HCT116 (cell line): ENCODE results near the gene S1PR4. TPM values are rescaled to one million over a fixed set of nuclear protein-coding genes. Genes with fewer than 3 reads are reported as not detected.

Experiments
- ATAC-seq: fragments of 200-7000 bp; cut with Tn5 transposase; 2 replicates; pipeline ENCODE4 v1.9.1; 2020; ENCODE audit warnings: mild to moderate bottlenecking, moderate library complexity
- BruUV-seq: library from RNA; stranded (reverse); fragments of 400-500 nt; replicated peaks from 2 replicates; lab custom pipeline; 2021; lab: Mats Ljungman, UMichigan
- CTCF ChIA-PET: fragments of 300-600 bp; sonication (Branson Sonifier 250); formaldehyde crosslinking; loops from one replicate; lab custom pipeline; 2021; ENCODE audit warnings: antibody characterized with exemption; lab: Charles Lee
- POLR2A ChIA-PET: fragments of 300-600, 350-600 bp; sonication (Branson Sonifier 250); formaldehyde crosslinking; loops from one replicate; lab custom pipeline; 2021; ENCODE audit warnings: antibody characterized with exemption; lab: Charles Lee
- RAD21 ChIA-PET, 2 experiments: fragments of 300-600 bp; sonication (Branson Sonifier 250); formaldehyde crosslinking; loops; one replicate each; lab custom pipeline; 2023; ENCODE audit warnings: low total read pairs in 2 of 2; ENCODE audit not compliant: uncharacterized antibody in 2 of 2, unreplicated experiment in 2 of 2, low non-redundant PET in 1 of 2; lab: Charles Lee
- DNase-seq: peaks from one replicate; pipeline ENCODE4 v3.0.0-alpha.2; 2010; ENCODE audit warnings: low read depth, low spot score
- H2AFZ ChIP-seq: fragments of 200-600 bp; shearing (Covaris generic), sonication (generic); 2 replicates; pipeline ENCODE4 v1.6.1; 2017; ENCODE audit warnings: low read depth, mixed run types, mixed read lengths, antibody characterized with exemption, low read length; ENCODE audit not compliant: poor library complexity, severe bottlenecking
- H3K27ac ChIP-seq: 2 replicates; pipeline ENCODE4 v1.5.1; 2012; ENCODE audit warnings: low read depth, low read length
- H3K27me3 ChIP-seq: fragments of 200-600 bp; sonication (generic); 2 replicates; pipeline ENCODE4 v1.6.1; 2016; ENCODE audit warnings: mixed run types, low read length, mixed read lengths; ENCODE audit not compliant: insufficient read depth
- H3K36me3 ChIP-seq, 2 experiments: fragments of 200-500 bp in 1 of 2; fragments of 200-600 bp in 1 of 2; sonication (Bioruptor generic) in 1 of 2; sonication (generic) in 1 of 2; 2 replicates each; pipeline versions ENCODE4 v1.5.1 to v1.6.1; 2014 to 2016; ENCODE audit warnings: low read length in 2 of 2, inconsistent platforms in 1 of 2, mixed read lengths in 1 of 2, mixed run types in 1 of 2; ENCODE audit not compliant: insufficient read depth in 2 of 2, control insufficient read depth in 1 of 2
- H3K4me1 ChIP-seq, 2 experiments: fragments of 200-600 bp in 1 of 2; sonication (generic) in 1 of 2; 2 replicates each; pipeline versions ENCODE4 v1.5.1 to v1.6.1; 2012 to 2017; ENCODE audit warnings: low read length in 2 of 2, inconsistent platforms in 1 of 2, mild to moderate bottlenecking in 1 of 2, mixed read lengths in 1 of 2, mixed run types in 1 of 2, moderate library complexity in 1 of 2; ENCODE audit not compliant: insufficient read depth in 2 of 2, control insufficient read depth in 1 of 2
- H3K4me2 ChIP-seq: fragments of 200-600 bp; sonication (generic); 2 replicates; pipeline ENCODE4 v1.6.1; 2017; ENCODE audit warnings: mixed run types, low read length, mixed read lengths
- H3K4me3 ChIP-seq, 2 experiments: fragments of 200-600 bp in 1 of 2; sonication (generic) in 1 of 2; replicated peaks in 1 of 2; 2 replicates each; pipeline ENCODE4 v1.5.1; 2011 to 2016; ENCODE audit warnings: low read length in 2 of 2, control low read depth in 1 of 2, low read depth in 1 of 2, mild to moderate bottlenecking in 1 of 2, mixed read lengths in 1 of 2, mixed run types in 1 of 2
- H3K79me2 ChIP-seq: fragments of 200-600 bp; sonication (generic); 2 replicates; pipeline ENCODE4 v1.6.1; 2017; ENCODE audit warnings: mild to moderate bottlenecking, mixed run types, low read length, moderate library complexity, mixed read lengths; ENCODE audit not compliant: insufficient read depth
- H3K9ac ChIP-seq: fragments of 200-600 bp; sonication (generic); 2 replicates; pipeline ENCODE4 v1.6.1; 2016; ENCODE audit warnings: low read length, mixed read lengths
- H3K9me2 ChIP-seq: fragments of 200-600 bp; sonication (generic), shearing (Covaris generic); 2 replicates; pipeline ENCODE4 v1.6.1; 2017; ENCODE audit warnings: mixed run types, mild to moderate bottlenecking, moderate library complexity; ENCODE audit not compliant: insufficient read depth
- H3K9me3 ChIP-seq, 2 experiments: fragments of 200-500 bp in 1 of 2; fragments of 200-600 bp in 1 of 2; sonication (Bioruptor generic) in 1 of 2; sonication (generic) in 1 of 2; 2 replicates each; pipeline ENCODE4 v1.6.1; 2014 to 2017; ENCODE audit warnings: low read length in 2 of 2, mixed read lengths in 2 of 2, inconsistent platforms in 1 of 2, low read depth in 1 of 2, mild to moderate bottlenecking in 1 of 2, mixed run types in 1 of 2, moderate library complexity in 1 of 2; ENCODE audit not compliant: control insufficient read depth in 1 of 2, insufficient read depth in 1 of 2
- H4K20me1 ChIP-seq: fragments of 200-600 bp; sonication (generic), shearing (Covaris generic); 2 replicates; pipeline ENCODE4 v1.6.1; 2017; ENCODE audit warnings: mixed run types, mild to moderate bottlenecking, moderate library complexity; ENCODE audit not compliant: insufficient read depth
- EZH2phosphoT487 ChIP-seq: fragments of 200-600 bp; IDR thresholded peaks from 2 replicates; pipeline ENCODE4 v1.6.1; 2018; ENCODE audit warnings: antibody characterized with exemption, borderline replicate concordance
- FOSL1 ChIP-seq: IDR thresholded peaks from 2 replicates; pipeline ENCODE4 v1.6.1; 2012; ENCODE audit warnings: low read depth
- REST ChIP-seq: IDR thresholded peaks from 2 replicates; pipeline ENCODE4 v1.6.1; 2012; ENCODE audit warnings: low read depth
- SIN3A ChIP-seq: IDR thresholded peaks from 2 replicates; pipeline ENCODE4 v1.6.1; 2012; ENCODE audit warnings: low read depth
- SP1 ChIP-seq: IDR thresholded peaks from 2 replicates; pipeline ENCODE4 v1.6.1; 2012; ENCODE audit warnings: low read depth
- SRF ChIP-seq: IDR thresholded peaks from 2 replicates; pipeline ENCODE4 v1.6.1; 2012; ENCODE audit warnings: low read depth
- intact Hi-C: fragments of 100-400 bp; cut with micrococcal nuclease; formaldehyde crosslinking; loops from 2 replicates; pipeline ENCODE4 v1.10.0; 2022
- total RNA-seq: library from RNA; stranded (reverse); gene quantifications from one replicate; pipeline ENCODE4 v1.2.1, GENCODE V29; 2021; ENCODE audit not compliant: unreplicated experiment
- TF ChIP-seq, protein P1 (sequence below), 3 experiments: fragments of 200-600 bp in 1 of 3; sonication (generic) in 1 of 3; IDR thresholded peaks in 2 of 3; conservative IDR thresholded peaks in 1 of 3; 2 replicates each; pipeline ENCODE4 v1.5.1; 2012 to 2017; ENCODE audit warnings: low read depth in 2 of 3, low read length in 2 of 3, antibody characterized with exemption in 1 of 3, borderline replicate concordance in 1 of 3, control low read depth in 1 of 3, mild to moderate bottlenecking in 1 of 3, mixed read lengths in 1 of 3, mixed run types in 1 of 3, moderate library complexity in 1 of 3; ENCODE audit not compliant: insufficient read depth in 1 of 3

S1PR4 gene
- total RNA-seq, 1 experiment from 2014 or later: 0.71 TPM

- ChIA-PET POLR2A (no interaction called here), RAD21 (no interaction called here), CTCF (no interaction called here)
- no TSS peak for BruUV-seq
- no peaks in the 10 kb centered on the region for H3K27me3 ChIP-seq
- H3K27ac ChIP-seq: no peak overlapping the region
- intact Hi-C loops: no loop called here
- peaks cover 64% of the 10 kb centered on the region for H3K79me2 ChIP-seq
- H3K4me2 ChIP-seq: no peak overlapping the region
- no peaks in the 10 kb centered on the region for H3K9me2 ChIP-seq
- peaks cover 0 to 2% of the 10 kb centered on the region in 2 experiments; a peak in 1 of 4 replicates for H3K4me1 ChIP-seq
- H4K20me1 ChIP-seq: peaks cover 7% of the 10 kb centered on the region; the same call in 1 of the 2 replicates
- no peak overlapping the region for H2AFZ ChIP-seq
- ATAC-seq: no peak
- TF ChIP-seq EZH2phosphoT487 (no peak), SRF (no peak), FOSL1 (no peak), SIN3A (no peak), REST (no peak), SP1 (no peak)
- TF ChIP-seq, protein P1, sequence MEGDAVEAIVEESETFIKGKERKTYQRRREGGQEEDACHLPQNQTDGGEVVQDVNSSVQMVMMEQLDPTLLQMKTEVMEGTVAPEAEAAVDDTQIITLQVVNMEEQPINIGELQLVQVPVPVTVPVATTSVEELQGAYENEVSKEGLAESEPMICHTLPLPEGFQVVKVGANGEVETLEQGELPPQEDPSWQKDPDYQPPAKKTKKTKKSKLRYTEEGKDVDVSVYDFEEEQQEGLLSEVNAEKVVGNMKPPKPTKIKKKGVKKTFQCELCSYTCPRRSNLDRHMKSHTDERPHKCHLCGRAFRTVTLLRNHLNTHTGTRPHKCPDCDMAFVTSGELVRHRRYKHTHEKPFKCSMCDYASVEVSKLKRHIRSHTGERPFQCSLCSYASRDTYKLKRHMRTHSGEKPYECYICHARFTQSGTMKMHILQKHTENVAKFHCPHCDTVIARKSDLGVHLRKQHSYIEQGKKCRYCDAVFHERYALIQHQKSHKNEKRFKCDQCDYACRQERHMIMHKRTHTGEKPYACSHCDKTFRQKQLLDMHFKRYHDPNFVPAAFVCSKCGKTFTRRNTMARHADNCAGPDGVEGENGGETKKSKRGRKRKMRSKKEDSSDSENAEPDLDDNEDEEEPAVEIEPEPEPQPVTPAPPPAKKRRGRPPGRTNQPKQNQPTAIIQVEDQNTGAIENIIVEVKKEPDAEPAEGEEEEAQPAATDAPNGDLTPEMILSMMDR (IDR thresholded peaks at IDR 0.05 in 2 of 3, conservative IDR thresholded peaks at IDR 0.05 in 1 of 3; ENCODE audit: borderline replicate concordance in 1 of 3, insufficient read depth in 1 of 3, low read depth in 2 of 3, low read length in 2 of 3): no peak
- no peak overlapping the region for H3K9ac ChIP-seq
- no peaks in the 10 kb centered on the region for H3K9me3 ChIP-seq
- DNase-seq: no peak
- H3K36me3 ChIP-seq: peaks cover 10 to 40% of the 10 kb centered on the region in 2 experiments; a peak in 3 of 4 replicates
- no peak overlapping the region for H3K4me3 ChIP-seq
Measured at GRCh38 chr19:3194106-3195087, 15.8 kb downstream of the S1PR4 start.
